ENCODE measurements around the gene SKP1.
A peak's percentile ranks its signal among the peaks of the same experiment; 100 is the strongest.

SKP1 gene

GRCh38 chr5:134145041-134145757, 31.6 kb downstream of the SKP1 start:
- H3K4me3 ChIP-seq (ENCODE audit: low read depth, low read length), result no peak overlapping the region
- TF ChIP-seq CTCF (conservative IDR thresholded peaks at IDR 0.05; ENCODE audit: low read depth, low read length), result no peak
- DNase-seq (ENCODE audit: low read depth), result no peak

GRCh38 chr5:134143944-134144941, 32.5 kb downstream of the SKP1 start:
- TF ChIP-seq CTCF (conservative IDR thresholded peaks at IDR 0.05; ENCODE audit: low read depth, low read length), result no peak
- no peak for DNase-seq (ENCODE audit: low read depth)
- H3K4me3 ChIP-seq (ENCODE audit: low read depth, low read length), result no peak overlapping the region

- H3K4me3 ChIP-seq (ENCODE audit: low read depth, low read length), result no peak overlapping the region
- no peak for DNase-seq (ENCODE audit: low read depth)
- no peak for TF ChIP-seq CTCF (conservative IDR thresholded peaks at IDR 0.05; ENCODE audit: low read depth, low read length)
Measured at GRCh38 chr5:134143431-134143830, 33.3 kb downstream of the SKP1 start.

GRCh38 chr5:134142806-134143205, 33.9 kb downstream of the SKP1 start:
- DNase-seq (ENCODE audit: low read depth), result no peak
- no peak for TF ChIP-seq CTCF (conservative IDR thresholded peaks at IDR 0.05; ENCODE audit: low read depth, low read length)
- no peak overlapping the region for H3K4me3 ChIP-seq (ENCODE audit: low read depth, low read length)

- H3K4me3 ChIP-seq (ENCODE audit: low read depth, low read length), result no peak overlapping the region
- no peak for TF ChIP-seq CTCF (conservative IDR thresholded peaks at IDR 0.05; ENCODE audit: low read depth, low read length)
- DNase-seq (ENCODE audit: low read depth), result no peak
Measured at GRCh38 chr5:134142052-134142451, 34.7 kb downstream of the SKP1 start.

GRCh38 chr5:134141331-134142050, 35.3 kb downstream of the SKP1 start:
- no peak overlapping the region for H3K4me3 ChIP-seq (ENCODE audit: low read depth, low read length)
- TF ChIP-seq CTCF (conservative IDR thresholded peaks at IDR 0.05; ENCODE audit: low read depth, low read length), result peak; percentile 26
- DNase-seq (ENCODE audit: low read depth), result no peak

Data from choroid plexus epithelial cell (primary cell).